Measurements from ENCODE around the gene LCE1C. TPM values are rescaled to one million over a fixed set of nuclear protein-coding genes. Genes with fewer than 3 reads are reported as not detected.

LCE1C gene
- total RNA-seq, 4 donors from 2014 or later: not detected

DNA sequence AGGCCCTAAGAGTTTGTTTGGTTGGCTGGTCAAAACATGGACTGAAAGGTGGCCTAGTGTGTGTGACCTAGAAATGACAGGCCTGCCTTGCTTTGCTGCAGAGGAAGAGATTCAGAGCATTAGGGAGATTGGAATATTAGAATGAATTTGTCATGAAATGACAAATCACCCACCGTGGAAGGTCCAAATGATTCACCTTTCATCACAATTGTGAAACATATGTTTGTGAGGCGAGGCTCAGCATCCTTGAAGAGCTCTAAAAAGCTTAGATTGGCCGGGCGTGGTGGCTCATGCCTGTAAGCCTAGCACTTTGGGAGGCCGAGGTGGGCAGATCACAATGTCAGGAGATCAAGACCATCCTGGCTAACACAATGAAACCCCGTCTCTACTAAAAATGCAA is 10.9 kb upstream of the LCE1C start:
- no peak for ATAC-seq (ENCODE audit: low FRiP score)
- DNase-seq (ENCODE audit: low spot score): no peak
- TF ChIP-seq CTCF (IDR thresholded peaks at IDR 0.05): no peak

DNA sequence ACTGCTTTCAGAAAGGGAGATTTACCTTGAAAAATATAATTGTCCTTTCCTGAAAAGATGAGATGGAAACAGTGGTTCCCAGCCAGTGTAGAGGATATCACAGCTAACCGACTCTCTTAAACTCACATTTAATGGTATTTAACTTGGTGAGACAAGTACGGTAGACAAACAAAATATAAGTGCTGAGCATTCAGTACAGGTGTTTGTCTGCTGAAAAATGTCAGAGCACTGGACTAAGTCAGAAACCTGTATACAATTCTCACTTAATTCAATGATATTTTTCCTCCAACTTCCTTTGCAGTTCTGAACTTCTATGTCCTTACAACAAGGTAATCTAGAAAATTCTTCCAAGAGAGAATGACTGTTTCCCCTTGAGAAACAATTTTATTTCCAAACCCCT is 5.2 kb upstream of the LCE1C start, which contains the start of gene LCE1B:
LCE1B (plus strand) TSS at position 301 of the 400 bp plus-strand sequence. CDS start 476 bp downstream, outside the sequence.
- ATAC-seq (ENCODE audit: low FRiP score): no peak
- no peak for DNase-seq (ENCODE audit: low spot score)
- no peak for TF ChIP-seq CTCF (IDR thresholded peaks at IDR 0.05)

DNA sequence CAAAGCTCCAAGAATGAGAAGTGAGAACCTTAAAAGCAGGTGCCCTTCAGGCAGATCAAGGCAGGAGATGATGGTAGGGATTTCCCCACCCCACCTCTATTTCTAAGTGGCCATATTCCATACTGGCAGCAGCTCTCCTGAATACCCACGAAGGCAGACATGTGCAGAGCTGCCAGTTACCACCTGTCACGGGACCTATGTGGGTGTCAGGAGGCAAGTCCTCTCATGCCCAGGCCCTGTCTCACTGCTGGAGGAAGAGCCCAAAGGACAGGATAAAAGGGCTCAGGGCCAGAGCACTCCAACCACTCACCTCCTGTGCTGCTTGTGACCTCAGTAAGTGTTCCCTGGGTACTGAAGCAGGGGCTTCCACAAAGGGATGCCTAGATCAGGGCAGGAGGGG is 4.6 kb upstream of the LCE1C start:
- DNase-seq (ENCODE audit: low spot score) (no peak), ATAC-seq (ENCODE audit: low FRiP score) (no peak)
- no peak for TF ChIP-seq CTCF (IDR thresholded peaks at IDR 0.05)

DNA sequence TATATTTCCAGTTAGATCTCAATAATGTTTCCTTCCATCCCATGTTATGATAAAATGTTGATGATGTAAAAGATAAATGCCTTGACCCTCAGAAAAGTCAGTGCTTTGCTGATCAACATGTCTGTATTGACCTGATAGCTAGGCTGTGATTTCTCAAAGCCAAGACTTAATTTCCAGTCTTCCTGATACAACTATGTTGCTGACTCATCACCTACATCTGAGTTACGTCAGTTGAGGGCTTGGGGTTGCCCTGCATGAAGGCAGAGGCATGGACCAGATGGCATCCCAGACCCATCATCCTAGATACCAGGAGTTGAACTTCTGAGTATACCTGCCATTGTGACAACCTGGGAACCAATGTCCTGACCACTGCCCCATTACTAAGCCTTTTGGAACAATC is 5.1 kb downstream of the LCE1C start:
- no peak for TF ChIP-seq CTCF (IDR thresholded peaks at IDR 0.05)
- no peak for ATAC-seq (ENCODE audit: low FRiP score)
- no peak for DNase-seq (ENCODE audit: low spot score)

- TF ChIP-seq CTCF (IDR thresholded peaks at IDR 0.05): no peak
- ATAC-seq (ENCODE audit: low FRiP score) (no peak), DNase-seq (ENCODE audit: low spot score) (no peak)
Measured at GRCh38 chr1:152796421-152796820, 10.0 kb downstream of the LCE1C start, which contains the start of gene LCE1D. Gene LCE1D (plus strand): TSS chr1:152796721. CDS start chr1:152797795, 1,074 bp downstream.

- ATAC-seq (ENCODE audit: low FRiP score): no peak
- no peak for TF ChIP-seq CTCF (IDR thresholded peaks at IDR 0.05)
- DNase-seq (ENCODE audit: low spot score): no peak
Measured at GRCh38 chr1:152795686-152796085, 10.8 kb downstream of the LCE1C start.

GRCh38 chr1:152786077-152786476 is 20.4 kb downstream of the LCE1C start, which contains the start of gene LCE1E:
Gene LCE1E (plus strand): TSS chr1:152786257. CDS start chr1:152787300, 1,043 bp downstream.
- no peak for TF ChIP-seq CTCF (IDR thresholded peaks at IDR 0.05)
- DNase-seq (ENCODE audit: low spot score): no peak
- no peak for ATAC-seq (ENCODE audit: low FRiP score)

Measured in omental fat pad (tissue), 4 donors.